Measurements from ENCODE around the gene SLC5A4. TPM values are rescaled to one million over a fixed set of nuclear protein-coding genes. Genes with fewer than 3 reads are reported as not detected.

The SLC5A4 gene
- total and polyA plus RNA-seq, 3 experiments from 2014 or later: not detected

Other genes with a start within 250 kb of the SLC5A4 start
- not detected for gene SLC5A1, start 212.1 kb downstream of the SLC5A4 start, total RNA-seq
- not detected for gene SLC5A1, start 212.1 kb downstream of the SLC5A4 start, polyA plus RNA-seq
- gene C22orf42, start 96.0 kb downstream of the SLC5A4 start, total RNA-seq: not detected
- gene C22orf42, start 96.0 kb downstream of the SLC5A4 start, polyA plus RNA-seq: not detected
- gene RFPL2, start 50.3 kb downstream of the SLC5A4 start, total RNA-seq: not detected
- 1.9 TPM for gene RFPL2, start 50.3 kb downstream of the SLC5A4 start, polyA plus RNA-seq
- gene RFPL3, start 102.5 kb upstream of the SLC5A4 start, total RNA-seq: not detected
- gene RFPL3, start 102.5 kb upstream of the SLC5A4 start, polyA plus RNA-seq: not detected
- 100 to 1,000 TPM in 1 of 2 experiments, 10 to 100 TPM in 1; 97.7 to 104 TPM for gene RTCB, start 156.9 kb upstream of the SLC5A4 start, total RNA-seq
- gene RTCB, start 156.9 kb upstream of the SLC5A4 start, polyA plus RNA-seq: 103 TPM
- gene BPIFC, start 209.1 kb upstream of the SLC5A4 start, total RNA-seq: not detected
- gene BPIFC, start 209.1 kb upstream of the SLC5A4 start, polyA plus RNA-seq: not detected
- gene FBXO7, start 219.5 kb upstream of the SLC5A4 start, total RNA-seq: 10 to 100 TPM; 79.7 to 81.0 TPM
- 166 TPM for gene FBXO7, start 219.5 kb upstream of the SLC5A4 start, polyA plus RNA-seq